22Rv1 (cell line): ENCODE measurements around the gene FRY.

Source experiments
- CTCF ChIP-seq: fragments of 450-650 bp; IDR thresholded peaks from 2 replicates; pipeline ENCODE4 v1.5.1; 2017; ENCODE audit warnings: mild to moderate bottlenecking
- ZFX ChIP-seq: fragments of 450-650 bp; IDR thresholded peaks from 2 replicates; pipeline ENCODE4 v1.6.1; 2017; ENCODE audit warnings: antibody characterized with exemption, borderline replicate concordance

GRCh38 chr13:32256243-32256642 lies 224.7 kb downstream of the FRY start:
- TF ChIP-seq ZFX (no peak), CTCF (no peak)
